Stimulated activated CD4-positive, alpha-beta T cell treated with anti-CD3 and anti-CD28 coated beads, TNF-alpha, amount 100 ng/mL, for 4 hours (primary cell): ENCODE results near the gene CPED1.
"Not testable (repeated sequence)": the region's sequence is repeated elsewhere in the genome, so short reads cannot be mapped to it uniquely, and the experiment has no call there.

Source experiments
- DNase-seq, 3 experiments: peaks; one replicate each; pipeline ENCODE4 v3.0.0-alpha.2; 2020; ENCODE audit warnings: low read depth in 3 of 3

CPED1 gene

GRCh38 chr7:121041516-121042148 is 53.1 kb downstream of the CPED1 start:
- no peak for DNase-seq

GRCh38 chr7:121042195-121042594 is 53.7 kb downstream of the CPED1 start:
- no peak for DNase-seq

GRCh38 chr7:121042899-121043298 is 54.4 kb downstream of the CPED1 start:
- DNase-seq: no peak

- no peak for DNase-seq
Measured at GRCh38 chr7:121043314-121044234, 55.1 kb downstream of the CPED1 start.

- DNase-seq: no peak
Measured at GRCh38 chr7:121045090-121045489, 56.6 kb downstream of the CPED1 start.

- no peak for DNase-seq
Measured at GRCh38 chr7:121046009-121046408, 57.5 kb downstream of the CPED1 start.

- DNase-seq: no peak
Measured at GRCh38 chr7:121046893-121047468, 58.5 kb downstream of the CPED1 start.

GRCh38 chr7:121048195-121048594 is 59.7 kb downstream of the CPED1 start:
- DNase-seq: no peak

GRCh38 chr7:121049028-121049791 is 60.7 kb downstream of the CPED1 start:
- no peak for DNase-seq

- no peak for DNase-seq
Measured at GRCh38 chr7:121049897-121050296, 61.4 kb downstream of the CPED1 start.

- DNase-seq: no peak
Measured at GRCh38 chr7:121053219-121053618, 64.7 kb downstream of the CPED1 start.

GRCh38 chr7:121054925-121055324 is 66.4 kb downstream of the CPED1 start:
- no peak for DNase-seq

- DNase-seq: no peak
Measured at GRCh38 chr7:121057878-121058277, 69.4 kb downstream of the CPED1 start.

GRCh38 chr7:121058975-121059374 is 70.5 kb downstream of the CPED1 start:
- no peak for DNase-seq

- not testable (repeated sequence) for DNase-seq
Measured at GRCh38 chr7:121059979-121060509, 71.5 kb downstream of the CPED1 start.

- DNase-seq: no peak
Measured at GRCh38 chr7:121061677-121062582, 73.4 kb downstream of the CPED1 start.

- no peak for DNase-seq
Measured at GRCh38 chr7:121062671-121063279, 74.3 kb downstream of the CPED1 start.

GRCh38 chr7:121067717-121068116 is 79.2 kb downstream of the CPED1 start:
- not testable (repeated sequence) for DNase-seq

- no peak for DNase-seq
Measured at GRCh38 chr7:121069346-121070100, 81.0 kb downstream of the CPED1 start.
